Neural progenitor cell (in vitro differentiated cells): ENCODE data around the gene SKIC8. TPM values are rescaled to one million over a fixed set of nuclear protein-coding genes. Genes with fewer than 3 reads are reported as not detected.
A peak's percentile ranks its signal among the peaks of the same experiment; 100 is the strongest.

Source experiments
- DNase-seq: peaks from one replicate; pipeline ENCODE4 v3.0.0-alpha.2; 2016; ENCODE audit warnings: low spot score
- H2AFZ ChIP-seq: fragments of 200-600 bp; sonication (generic); replicated peaks from 2 replicates; pipeline ENCODE4 v1.6.1; 2016; ENCODE audit warnings: antibody characterized with exemption
- H3F3A ChIP-seq: fragments of 200-600 bp; sonication (generic); 2 replicates; pipeline ENCODE4 v1.6.1; 2016; ENCODE audit warnings: antibody characterized with exemption, low read depth
- H3K27ac ChIP-seq: fragments of 200-600 bp; sonication (generic); 2 replicates; pipeline ENCODE4 v1.5.1; 2016; ENCODE audit warnings: mild to moderate bottlenecking
- H3K27me3 ChIP-seq: fragments of 200-600 bp; sonication (generic); 2 replicates; pipeline ENCODE4 v1.6.1; 2016; ENCODE audit warnings: mild to moderate bottlenecking, moderate library complexity
- H3K36me3 ChIP-seq: fragments of 200-600 bp; sonication (generic); 2 replicates; pipeline ENCODE4 v1.5.1; 2016
- H3K4me1 ChIP-seq: fragments of 200-600 bp; sonication (generic); 2 replicates; pipeline ENCODE4 v1.6.1; 2016; ENCODE audit warnings: mixed run types
- H3K4me2 ChIP-seq: fragments of 200-600 bp; sonication (generic); 2 replicates; pipeline ENCODE4 v1.6.1; 2016
- H3K4me3 ChIP-seq: fragments of 200-600 bp; sonication (generic); 2 replicates; pipeline ENCODE4 v1.5.1; 2016
- H3K79me2 ChIP-seq: fragments of 200-600 bp; sonication (generic); 2 replicates; pipeline ENCODE4 v1.6.1; 2016; ENCODE audit warnings: low read depth
- H3K9ac ChIP-seq: fragments of 200-600 bp; sonication (generic); 2 replicates; pipeline ENCODE4 v1.6.1; 2016
- H3K9me3 ChIP-seq: fragments of 200-600 bp; sonication (generic); 2 replicates; pipeline ENCODE4 v1.5.1; 2016; ENCODE audit warnings: low read depth
- H4K20me1 ChIP-seq: fragments of 200-600 bp; sonication (generic); 2 replicates; pipeline ENCODE4 v1.6.1; 2016; ENCODE audit warnings: low read depth
- H3K27ac Mint-ChIP-seq: 3 replicates; pipeline ENCODE4 v1.8.0; 2021; ENCODE audit warnings: mixed read lengths
- H3K27me3 Mint-ChIP-seq: 2 replicates; pipeline ENCODE4 v1.8.0; 2022; ENCODE audit warnings: low read depth, mild to moderate bottlenecking, inconsistent platforms, moderate library complexity, mixed read lengths; ENCODE audit not compliant: insufficient read depth
- H3K36me3 Mint-ChIP-seq: 3 replicates; pipeline ENCODE4 v1.8.0; 2021; ENCODE audit warnings: mixed read lengths
- H3K4me1 Mint-ChIP-seq: 3 replicates; pipeline ENCODE4 v1.8.0; 2021; ENCODE audit warnings: mixed read lengths
- H3K4me3 Mint-ChIP-seq: 3 replicates; pipeline ENCODE4 v1.8.0; 2021; ENCODE audit warnings: mild to moderate bottlenecking, moderate library complexity, mixed read lengths
- H3K9me3 Mint-ChIP-seq: 3 replicates; pipeline ENCODE4 v1.8.0; 2020; ENCODE audit warnings: mixed read lengths
- CTCF ChIP-seq: fragments of 200-600 bp; sonication (generic); IDR thresholded peaks from 2 replicates; pipeline ENCODE4 v1.5.1; 2017; ENCODE audit warnings: antibody characterized with exemption, mild to moderate bottlenecking
- EZH2 ChIP-seq: fragments of 200-600 bp; sonication (generic); IDR thresholded peaks from 2 replicates; pipeline ENCODE4 v1.6.1; 2017; ENCODE audit warnings: antibody characterized with exemption, mild to moderate bottlenecking, moderate library complexity
- EZH2phosphoT487 ChIP-seq: fragments of 200-600 bp; sonication (generic); IDR thresholded peaks from 2 replicates; pipeline ENCODE4 v1.6.1; 2017; ENCODE audit warnings: antibody characterized with exemption
- total RNA-seq: library from RNA; depleted of rRNA; stranded (reverse); fragments of >200 nt; gene quantifications from 2 replicates; pipeline ENCODE4 v1.2.3, GENCODE V29; 2015; ENCODE audit warnings: low replicate concordance

SKIC8 gene
- total RNA-seq, 1 donor from 2014 or later, result 76.0 TPM

DNA sequence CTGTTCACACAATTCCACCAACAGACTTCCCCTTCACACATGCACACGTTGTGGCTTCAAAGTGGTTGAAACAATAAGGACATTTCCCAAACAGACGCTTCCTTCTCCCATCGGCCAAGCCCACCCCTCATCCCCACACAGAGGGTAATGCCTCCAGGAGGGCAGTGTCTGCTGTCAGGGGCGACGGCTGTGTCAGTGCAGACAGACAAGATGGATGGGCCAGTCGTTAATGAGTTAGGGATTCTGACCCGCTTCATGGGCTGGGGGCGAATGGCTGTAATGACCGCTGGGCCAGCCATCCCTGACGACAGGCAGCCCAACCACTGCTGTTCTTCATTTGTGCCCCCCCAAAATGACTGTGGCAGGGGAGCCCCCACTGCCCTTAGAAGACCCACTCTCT is 20.2 kb upstream of the SKIC8 start:
- Mint-ChIP-seq H3K4me1 (peaks cover 65% of the 10 kb centered on the region), H3K27me3 (peaks cover 15% of the 10 kb centered on the region)
- H4K20me1 ChIP-seq, result no peaks in the 10 kb centered on the region

DNA sequence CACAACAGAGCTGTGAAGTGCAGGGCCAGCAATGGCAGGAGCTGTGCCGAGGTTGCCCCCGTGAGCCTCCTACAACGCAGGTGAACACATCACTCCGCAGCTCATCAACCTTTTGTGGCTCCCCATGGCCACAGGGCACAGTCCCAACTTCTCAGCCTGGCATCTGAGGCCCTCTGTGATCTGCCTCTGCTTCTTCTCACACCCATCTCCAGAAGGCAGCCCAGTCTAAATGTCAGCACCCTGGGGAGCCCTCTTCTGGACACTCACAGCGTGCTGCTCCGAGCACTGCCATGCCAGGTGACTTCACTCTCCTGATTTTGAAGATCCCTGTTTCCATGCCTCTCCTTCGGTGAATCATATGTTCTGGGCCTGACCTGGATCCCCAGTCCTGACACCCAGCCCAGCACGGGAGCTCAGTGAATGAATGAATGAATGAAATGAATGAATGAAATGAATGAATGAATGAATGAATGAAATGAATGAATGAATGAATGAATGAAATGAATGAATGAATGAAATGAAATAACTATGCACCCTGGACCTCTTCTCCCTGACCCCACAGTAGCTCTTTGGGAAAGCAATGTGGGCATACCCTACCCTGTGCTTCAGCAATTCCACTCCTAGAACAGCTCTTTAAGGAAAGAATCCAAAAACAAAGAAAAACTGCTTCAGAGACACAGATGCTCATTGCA is 17.9 kb upstream of the SKIC8 start:
- Histone ChIP-seq H3K27me3 (no peaks in the 10 kb centered on the region), H3K36me3 (no peaks in the 10 kb centered on the region), H3K4me3 (no peak overlapping the region), H2AFZ (peak overlapping the region; percentile 57), H4K20me1 (no peaks in the 10 kb centered on the region), H3K9ac (no peak overlapping the region), H3K4me1 (peaks cover 52% of the 10 kb centered on the region), H3K4me2 (peak overlapping the region; percentile 1), H3K79me2 (no peaks in the 10 kb centered on the region), H3K9me3 (no peaks in the 10 kb centered on the region), H3K27ac (peak overlapping the region; percentile 78), H3F3A (peaks cover 17% of the 10 kb centered on the region)
- Mint-ChIP-seq H3K27ac (peak overlapping the region; percentile 99), H3K9me3 (no peaks in the 10 kb centered on the region), H3K36me3 (no peaks in the 10 kb centered on the region), H3K27me3 (peaks cover 13% of the 10 kb centered on the region), H3K4me3 (no peak overlapping the region), H3K4me1 (peaks cover 65% of the 10 kb centered on the region)
- TF ChIP-seq EZH2 (no peak), CTCF (no peak), EZH2phosphoT487 (no peak)
- no peak for DNase-seq

More for the DNA sequence above, 20.2 kb upstream of the SKIC8 start:
- DNase-seq, result no peak
- Mint-ChIP-seq H3K27ac (peak overlapping the region; percentile 60), H3K36me3 (no peaks in the 10 kb centered on the region), H3K9me3 (no peaks in the 10 kb centered on the region), H3K4me3 (peak overlapping the region; percentile 12)
- Histone ChIP-seq H2AFZ (no peak overlapping the region), H3K27ac (no peak overlapping the region), H3F3A (peaks cover 37% of the 10 kb centered on the region), H3K27me3 (no peaks in the 10 kb centered on the region), H3K9ac (no peak overlapping the region), H3K9me3 (no peaks in the 10 kb centered on the region), H3K4me2 (no peak overlapping the region), H3K36me3 (no peaks in the 10 kb centered on the region), H3K79me2 (no peaks in the 10 kb centered on the region), H3K4me3 (no peak overlapping the region), H3K4me1 (peaks cover 53% of the 10 kb centered on the region)
- TF ChIP-seq EZH2 (no peak), EZH2phosphoT487 (no peak), CTCF (no peak)

DNA sequence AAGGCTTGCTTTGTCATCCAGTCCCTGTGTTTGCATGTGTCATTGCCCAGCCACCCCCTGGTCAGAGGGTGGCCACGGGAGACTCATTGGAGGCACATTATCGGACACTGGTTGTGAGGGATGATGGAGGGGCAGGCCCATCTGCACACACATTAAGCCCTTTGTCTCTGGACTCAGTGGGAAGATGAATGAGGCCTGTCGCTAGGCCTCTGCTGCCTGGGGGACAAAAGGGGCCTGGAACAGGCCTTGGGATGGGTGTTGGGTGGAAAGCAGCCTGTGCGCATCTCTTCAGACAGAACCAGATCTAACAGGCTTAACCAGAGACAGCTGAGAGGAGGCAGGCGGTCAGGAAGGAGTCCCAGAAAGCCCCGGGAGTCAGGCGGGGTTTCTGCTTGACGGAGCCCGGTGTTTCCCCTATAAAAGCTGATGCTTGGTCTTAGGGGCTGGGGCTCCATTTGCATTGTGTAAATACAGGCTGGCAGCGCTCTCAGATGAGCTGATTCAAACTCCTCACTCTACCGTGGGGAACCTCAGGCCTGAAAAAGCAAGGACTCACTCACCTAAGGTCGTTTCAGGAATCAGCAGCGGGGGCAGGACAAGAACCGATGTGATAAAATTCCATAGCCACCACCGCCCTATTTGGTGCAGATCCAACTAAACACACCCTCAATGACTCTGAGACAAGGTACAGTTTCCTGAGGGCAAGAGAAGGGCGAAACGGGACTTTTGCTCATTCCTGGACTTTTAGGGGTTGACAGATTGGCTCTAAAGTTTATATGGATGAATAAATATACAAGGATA is 17.1 kb upstream of the SKIC8 start:
- Histone ChIP-seq H3K27me3 (no peaks in the 10 kb centered on the region), H3K36me3 (no peaks in the 10 kb centered on the region), H3K9ac (no peak overlapping the region), H3F3A (peaks cover 24% of the 10 kb centered on the region), H3K9me3 (no peaks in the 10 kb centered on the region), H2AFZ (peak overlapping the region; percentile 57), H3K79me2 (no peaks in the 10 kb centered on the region), H3K27ac (peak overlapping the region; percentile 78), H3K4me1 (peaks cover 50% of the 10 kb centered on the region), H4K20me1 (no peaks in the 10 kb centered on the region), H3K4me3 (no peak overlapping the region), H3K4me2 (peak overlapping the region; percentile 1)
- H3K9me3 Mint-ChIP-seq, result no peaks in the 10 kb centered on the region
- H3K4me1 Mint-ChIP-seq, result peaks cover 64% of the 10 kb centered on the region
- peak overlapping the region; percentile 99 for H3K27ac Mint-ChIP-seq
- H3K27me3 Mint-ChIP-seq, result peaks cover 10% of the 10 kb centered on the region
- peak; percentile 61 for DNase-seq
- TF ChIP-seq CTCF, result no peak
- TF ChIP-seq EZH2, result no peak
- no peak for TF ChIP-seq EZH2phosphoT487
- H3K36me3 Mint-ChIP-seq, result no peaks in the 10 kb centered on the region
- H3K4me3 Mint-ChIP-seq, result no peak overlapping the region
